Motor neuron (in vitro differentiated cells): ENCODE measurements around the gene TSGA10IP. TPM values are rescaled to one million over a fixed set of nuclear protein-coding genes. Genes with fewer than 3 reads are reported as not detected.

Experiments used
- ATAC-seq, 8 experiments: fragments of 200-7000 bp; cut with Tn5 transposase; replicated peaks in 6 of 8; 2 replicates each; pipeline ENCODE4 v1.8.0; 2021; ENCODE audit warnings: mild to moderate bottlenecking in 8 of 8, moderate library complexity in 8 of 8
- H3K27ac ChIP-seq, 2 donors: fragments of 250-450 bp; sonication (Bioruptor Pico); 2 replicates each; pipeline ENCODE4 v1.9.0; 2021; ENCODE audit warnings: antibody characterized with exemption in 2 of 2, mild to moderate bottlenecking in 2 of 2, moderate library complexity in 1 of 2
- H3K4me1 ChIP-seq, 2 donors: fragments of 250-450 bp; sonication (Bioruptor Pico); replicated peaks in 1 of 2; 2 replicates each; pipeline ENCODE4 v1.6.1; 2021; ENCODE audit warnings: antibody characterized with exemption in 2 of 2, mild to moderate bottlenecking in 2 of 2, moderate library complexity in 1 of 2
- H3K4me3 ChIP-seq, 5 donors: fragments of 250-450 bp; sonication (Bioruptor Pico); 2 replicates each; pipeline ENCODE4 v1.9.0; 2021; ENCODE audit warnings: antibody characterized with exemption in 5 of 5, mild to moderate bottlenecking in 5 of 5, moderate library complexity in 4 of 5
- WGBS, 10 experiments: fragments of 450-650 bp; shearing (Covaris generic); methylation state at CpG; one replicate each; pipeline ENCODE4 v1.0.0; 2022; 5-methylcytosine and 5-hydroxymethylcytosine counted together
- in situ Hi-C, 9 experiments: fragments of 400-800 bp; cut with MboI; loops; one replicate each; pipeline ENCODE4 v1.15.0; 2021; ENCODE audit warnings: low sequenced_read_pairs in 9 of 9, low pct_unique_long_range_greater_than_20kb in 2 of 9; ENCODE audit not compliant: unreplicated experiment in 9 of 9
- total RNA-seq, 8 experiments: library from RNA; unstranded; fragments of 300-600 nt; gene quantifications; 2 replicates each; pipeline versions ENCODE4 v1.2.3 to v1.2.4, GENCODE V29; 2022

TSGA10IP gene
- total RNA-seq, 8 experiments from 2014 or later: 0.16 to 1.1 (median 0.57) TPM; not detected in 2

GRCh38 chr11:65976216-65977176 is 31.2 kb downstream of the TSGA10IP start:
- 50 to 100% (median 92%) methylated on average over 1 to 13 of the region's 43 CpGs; no CpG with 5 or more reads in 3 of the 10 experiments for WGBS, 10 experiments
- in situ Hi-C loops: loop anchor here in 4 of 9 experiments (25.0 kb wide), 2 partner anchors 89 to 264 kb away; partner anchors contain the start of genes KAT5 (in 3 of the 4), RNASEH2C (in 3 of the 4), CCDC85B (in 1 of the 4) and CTSW (in 1 of the 4)
- Histone ChIP-seq H3K27ac (no peak overlapping the region), H3K4me3 (no peak overlapping the region), H3K4me1 (no peaks in the 10 kb centered on the region)
- no peak for ATAC-seq

GRCh38 chr11:65977621-65978390 is 32.5 kb downstream of the TSGA10IP start:
- Histone ChIP-seq H3K4me1 (no peaks in the 10 kb centered on the region), H3K4me3 (no peak overlapping the region), H3K27ac (no peak overlapping the region)
- in situ Hi-C loops: loop anchor here in 4 of 9 experiments (25.0 kb wide), 2 partner anchors 91 to 266 kb away; partner anchors contain the start of genes KAT5 (in 3 of the 4), RNASEH2C (in 3 of the 4), CCDC85B (in 1 of the 4) and CTSW (in 1 of the 4)
- WGBS, 10 experiments: 87 to 100% (median 97%) methylated on average over 1 to 6 of the region's 29 CpGs; no CpG with 5 or more reads in 6 of the 10 experiments
- peak in 2 of 8 experiments; percentile 6 to 14 for ATAC-seq

- 60 to 100% (median 93%) methylated on average over 1 to 4 of the region's 34 CpGs; no CpG with 5 or more reads in 4 of the 10 experiments for WGBS, 10 experiments
- in situ Hi-C loops: loop anchor here in 4 of 9 experiments (25.0 kb wide), 2 partner anchors 91 to 266 kb away; partner anchors contain the start of genes KAT5 (in 3 of the 4), RNASEH2C (in 3 of the 4), CCDC85B (in 1 of the 4) and CTSW (in 1 of the 4)
- Histone ChIP-seq H3K4me3 (no peak overlapping the region), H3K27ac (no peak overlapping the region), H3K4me1 (no peaks in the 10 kb centered on the region)
- no peak for ATAC-seq
Measured at GRCh38 chr11:65978391-65979238, 33.3 kb downstream of the TSGA10IP start.

GRCh38 chr11:65979261-65979759 is 34.0 kb downstream of the TSGA10IP start:
- no peaks in the 10 kb centered on the region for H3K4me1 ChIP-seq
- ATAC-seq: peak in 2 of 8 experiments; percentile 7 to 10
- WGBS, 10 experiments: 80 to 100% (median 86%) methylated on average over 1 to 5 of the region's 10 CpGs; no CpG with 5 or more reads in 5 of the 10 experiments
- in situ Hi-C loops: loop anchor here in 4 of 9 experiments (25.0 kb wide), 2 partner anchors 92 to 267 kb away; partner anchors contain the start of genes KAT5 (in 3 of the 4), RNASEH2C (in 3 of the 4), CCDC85B (in 1 of the 4) and CTSW (in 1 of the 4)
- H3K27ac ChIP-seq: no peak overlapping the region
- no peak overlapping the region for H3K4me3 ChIP-seq

- Histone ChIP-seq H3K4me3 (no peak overlapping the region), H3K4me1 (no peaks in the 10 kb centered on the region), H3K27ac (no peak overlapping the region)
- WGBS, 10 experiments: 70 to 100% (median 86%) methylated on average over 2 to 5 of the region's 12 CpGs; no CpG with 5 or more reads in 6 of the 10 experiments
- in situ Hi-C loops: loop anchor here in 5 of 9 experiments (10.0 to 25.0 kb wide), 3 partner anchors 94 to 269 kb away; partner anchors contain the start of genes KAT5 (in 3 of the 5), RNASEH2C (in 3 of the 5), FIBP (in 2 of the 5) and CCDC85B (in 1 of the 5)
- ATAC-seq: peak in 4 of 8 experiments; percentile 4 to 17 (median 12)
Measured at GRCh38 chr11:65981101-65981740, 35.9 kb downstream of the TSGA10IP start.

- ATAC-seq: peak in 6 of 8 experiments; percentile 6 to 32 (median 22)
- 52 to 100% (median 78%) methylated on average over 1 to 8 of the region's 16 CpGs; no CpG with 5 or more reads in 3 of the 10 experiments for WGBS, 10 experiments
- no peak overlapping the region for H3K4me3 ChIP-seq
- H3K27ac ChIP-seq: no peak overlapping the region
- H3K4me1 ChIP-seq: no peaks in the 10 kb centered on the region
- in situ Hi-C loops: loop anchor here in 5 of 9 experiments (10.0 to 25.0 kb wide), 3 partner anchors 95 to 270 kb away; partner anchors contain the start of genes KAT5 (in 3 of the 5), RNASEH2C (in 3 of the 5), FIBP (in 2 of the 5) and CCDC85B (in 1 of the 5)
Measured at GRCh38 chr11:65981972-65982823, 36.9 kb downstream of the TSGA10IP start.

- peak in 2 of 8 experiments; percentile 11 to 12 for ATAC-seq
- WGBS, 10 experiments: 69 to 92% (median 79%) methylated on average over 2 to 16 of the region's 22 CpGs
- no peak overlapping the region for H3K27ac ChIP-seq
- H3K4me1 ChIP-seq: no peaks in the 10 kb centered on the region
- no peak overlapping the region for H3K4me3 ChIP-seq
- in situ Hi-C loops: loop anchor here in 5 of 9 experiments (10.0 to 25.0 kb wide), 3 partner anchors 96 to 271 kb away; partner anchors contain the start of genes KAT5 (in 3 of the 5), RNASEH2C (in 3 of the 5), FIBP (in 2 of the 5) and CCDC85B (in 1 of the 5)
Measured at GRCh38 chr11:65982824-65983588, 37.7 kb downstream of the TSGA10IP start.

- Histone ChIP-seq H3K4me1 (no peaks in the 10 kb centered on the region), H3K27ac (no peak overlapping the region), H3K4me3 (no peak overlapping the region)
- 20 to 90% (median 79%) methylated on average over 1 to 3 of the region's 5 CpGs; no CpG with 5 or more reads in 5 of the 10 experiments for WGBS, 10 experiments
- peak in 2 of 8 experiments; percentile 11 to 15 for ATAC-seq
- in situ Hi-C loops: loop anchor here in 5 of 9 experiments (10.0 to 25.0 kb wide), 3 partner anchors 96 to 271 kb away; partner anchors contain the start of genes KAT5 (in 3 of the 5), RNASEH2C (in 3 of the 5), FIBP (in 2 of the 5) and CCDC85B (in 1 of the 5)
Measured at GRCh38 chr11:65983589-65983987, 38.3 kb downstream of the TSGA10IP start.

- Histone ChIP-seq H3K27ac (no peak overlapping the region), H3K4me1 (no peaks in the 10 kb centered on the region), H3K4me3 (no peak overlapping the region)
- WGBS, 10 experiments: 38 to 90% (median 63%) methylated on average over 1 to 2 of the region's 9 CpGs; no CpG with 5 or more reads in 6 of the 10 experiments
- in situ Hi-C loops: loop anchor here in 5 of 9 experiments (10.0 to 25.0 kb wide), 3 partner anchors 100 to 275 kb away; partner anchors contain the start of genes KAT5 (in 3 of the 5), RNASEH2C (in 3 of the 5), FIBP (in 2 of the 5) and CCDC85B (in 1 of the 5)
- ATAC-seq: no peak
Measured at GRCh38 chr11:65987336-65987735, 42.1 kb downstream of the TSGA10IP start.
